SK-N-MC (cell line): ENCODE results near the gene HACL1.
"Not testable (repeated sequence)": the region's sequence is repeated elsewhere in the genome, so short reads cannot be mapped to it uniquely, and the experiment has no call there.

Experiments used
- EZH2 ChIP-seq: fragments of 200-600 bp; sonication (generic); IDR thresholded peaks from one replicate; pipeline ENCODE4 v1.6.1; 2017; ENCODE audit warnings: antibody characterized with exemption
- FOXP2 ChIP-seq: optimal IDR thresholded peaks from 2 replicates; pipeline ENCODE3; 2011; ENCODE audit warnings: mild to moderate bottlenecking, moderate library complexity; ENCODE audit not compliant: insufficient read depth; ENCODE audit errors: extremely low read length, control extremely low read depth

- TF ChIP-seq FOXP2, EZH2: not testable (repeated sequence)
Observed at GRCh38 chr3:15604584-15604983, 3.2 kb upstream of the HACL1 start.
